IPS-NIHi11 (cell line): ENCODE results near the gene IVL.

Source experiments
- DNase-seq: peaks from one replicate; pipeline ENCODE4 v3.0.0; 2012; ENCODE audit warnings: mixed read lengths, low spot score

The IVL gene

GRCh38 chr1:152946651-152947256 lies 38.4 kb downstream of the IVL start, which contains the start of gene SPRR5:
SPRR5 (plus strand) TSS chr1:152947206; CDS start chr1:152948555, 1,349 bp downstream.
- no peak for DNase-seq

GRCh38 chr1:152951711-152952110 lies 43.4 kb downstream of the IVL start:
- DNase-seq: no peak

GRCh38 chr1:152953761-152954160 lies 45.4 kb downstream of the IVL start:
- DNase-seq: no peak

GRCh38 chr1:152954436-152954835 lies 46.1 kb downstream of the IVL start:
- no peak for DNase-seq

- no peak for DNase-seq
Observed at GRCh38 chr1:152957561-152957960, 49.2 kb downstream of the IVL start.

GRCh38 chr1:152959273-152959672 lies 50.9 kb downstream of the IVL start:
- no peak for DNase-seq

GRCh38 chr1:152959801-152960451 lies 51.6 kb downstream of the IVL start:
- DNase-seq: no peak

GRCh38 chr1:152960452-152961044 lies 52.2 kb downstream of the IVL start:
- no peak for DNase-seq
